Upper lobe of left lung (tissue), 6 donors: ENCODE results near the gene EXD3. TPM values are rescaled to one million over a fixed set of nuclear protein-coding genes. Genes with fewer than 3 reads are reported as not detected.
A peak's percentile ranks its signal among the peaks of the same experiment; 100 is the strongest.

Experiments used
- ATAC-seq, 2 donors: fragments of 200-7000 bp; cut with Tn5 transposase; one replicate each; pipeline ENCODE4 v1.9.1; 2022; ENCODE audit warnings: mild to moderate bottlenecking in 2 of 2, moderate library complexity in 2 of 2; ENCODE audit not compliant: low FRiP score in 2 of 2
- DNase-seq, 2 donors: peaks; one replicate each; pipeline ENCODE4 v3.0.0-alpha.2; 2019 to 2020
- H3K27ac ChIP-seq, 4 donors: fragments of 200-600 bp; sonication (generic); one replicate each; pipeline ENCODE4 v1.5.1; 2016 to 2019
- H3K27me3 ChIP-seq, 4 donors: fragments of 200-600 bp; sonication (generic); one replicate each; pipeline ENCODE4 v1.5.1; 2017 to 2019
- H3K36me3 ChIP-seq, 4 donors: fragments of 200-600 bp; sonication (generic); one replicate each; pipeline ENCODE4 v1.5.1; 2016 to 2019
- H3K4me1 ChIP-seq, 4 donors: fragments of 200-600 bp; sonication (generic); one replicate each; pipeline ENCODE4 v1.5.1; 2018 to 2019
- H3K4me3 ChIP-seq, 4 donors: fragments of 200-600 bp; sonication (generic); one replicate each; pipeline ENCODE4 v1.5.1; 2017 to 2019; ENCODE audit warnings: mild to moderate bottlenecking in 2 of 4, moderate library complexity in 1 of 4
- H3K9me3 ChIP-seq, 4 donors: fragments of 200-600 bp; sonication (generic); one replicate each; pipeline ENCODE4 v1.5.1; 2018 to 2019
- CTCF ChIP-seq, 6 experiments: fragments of 450-650 bp in 4 of 6; fragments of 200-600 bp in 2 of 6; sonication (generic) in 2 of 6; IDR thresholded peaks; one replicate each; pipeline ENCODE4 v1.5.1; 2016 to 2019; ENCODE audit warnings: antibody characterized with exemption in 6 of 6
- EP300 ChIP-seq, 4 donors: sonication (generic); formaldehyde crosslinking; IDR thresholded peaks; one replicate each; pipeline ENCODE4 v1.5.1; 2017; ENCODE audit warnings: antibody characterized with exemption in 4 of 4, control low read depth in 2 of 4
- POLR2A ChIP-seq, 4 donors: fragments of 450-650 bp; IDR thresholded peaks; one replicate each; pipeline ENCODE4 v1.5.1; 2016 to 2017; ENCODE audit warnings: antibody characterized with exemption in 4 of 4, mild to moderate bottlenecking in 2 of 4
- POLR2AphosphoS5 ChIP-seq, 2 donors: sonication (generic); formaldehyde crosslinking; IDR thresholded peaks; one replicate each; pipeline ENCODE4 v1.5.1; 2017; ENCODE audit warnings: antibody characterized with exemption in 2 of 2
- WGBS, 2 donors: methylation state at CpG; one replicate each; pipeline ENCODE4 v1.1.5; 2017 to 2018; 5-methylcytosine and 5-hydroxymethylcytosine counted together
- total RNA-seq, 6 donors: library from RNA; depleted of rRNA in 4 of 6; stranded (reverse); fragments of >200 nt in 4 of 6; gene quantifications; one replicate each; pipeline versions ENCODE4 v1.1.0 to v1.2.1, GENCODE V29; 2016 to 2021
- donor health status: DM: no; HTN: no; CAD: no; lungs with moderate emphysema.
- donor health status: DM: no; HTN: yes; CAD: no; lungs with severe emphysema.

The EXD3 gene
- total RNA-seq, 6 donors from 2014 or later = 12.3 to 118 (median 24.8) TPM

- Histone ChIP-seq H3K4me3 (peak overlapping the region in 3 of 4 donors; percentile 53 to 61 (median 57)), H3K36me3 (no peaks in the 10 kb centered on the region), H3K27me3 (peaks cover 0 to 14% (median 3%) of the 10 kb centered on the region in 4 donors), H3K27ac (peak overlapping the region; percentile 79 to 90 (median 83)), H3K9me3 (no peaks in the 10 kb centered on the region), H3K4me1 (peaks cover 63 to 94% (median 80%) of the 10 kb centered on the region in 4 donors)
- ATAC-seq (peak in 1 of 2 donors; percentile 5), DNase-seq (no peak)
- WGBS, 2 donors = 3 to 23% methylated on average over 9 to 22 of the region's 78 CpGs
- TF ChIP-seq EP300 (IDR thresholded peaks at IDR 0.05) (no peak), POLR2AphosphoS5 (IDR thresholded peaks at IDR 0.05) (no peak), CTCF (IDR thresholded peaks at IDR 0.05) (peak; percentile 45 to 90 (median 75)), POLR2A (IDR thresholded peaks at IDR 0.05) (peak in 1 of 4 donors; percentile 12)
Observed at GRCh38 chr9:137302449-137303150, 120.4 kb downstream of the EXD3 start.

- no peaks in the 10 kb centered on the region for H3K36me3 ChIP-seq
- H3K27ac ChIP-seq = peak within 1 kb of the TSS; percentile 79 to 91 (median 83)
- H3K9me3 ChIP-seq = no peaks in the 10 kb centered on the region
- peak; percentile 89 to 98 for DNase-seq
- peaks cover 62 to 94% (median 80%) of the 10 kb centered on the region in 4 donors for H3K4me1 ChIP-seq
- ATAC-seq = peak; percentile 49 to 72
- TF ChIP-seq POLR2A (IDR thresholded peaks at IDR 0.05) (peak in 3 of 4 donors; percentile 25 to 65 (median 47)), POLR2AphosphoS5 (IDR thresholded peaks at IDR 0.05) (peak; percentile 53 to 91), EP300 (IDR thresholded peaks at IDR 0.05) (no peak), CTCF (IDR thresholded peaks at IDR 0.05) (no peak)
- H3K27me3 ChIP-seq = peaks cover 0 to 14% (median 1%) of the 10 kb centered on the region in 4 donors
- H3K4me3 ChIP-seq = peak within 1 kb of the TSS; percentile 56 to 67 (median 59)
- WGBS, 2 donors = 0% methylated on average over 3 of the region's 60 CpGs; no CpG with 5 or more reads in 1 of the 2 donors
Observed at GRCh38 chr9:137302118-137302448, 120.9 kb downstream of the EXD3 start, which contains the start of gene NRARP. Gene NRARP (minus strand): TSS chr9:137302271. CDS start chr9:137301928, 343 bp downstream.

GRCh38 chr9:137301081-137301947 is 121.6 kb downstream of the EXD3 start:
- H3K36me3 ChIP-seq = no peaks in the 10 kb centered on the region
- TF ChIP-seq CTCF (IDR thresholded peaks at IDR 0.05) (peak in 5 of 6 experiments; percentile 14 to 48 (median 29)), POLR2A (IDR thresholded peaks at IDR 0.05) (no peak), EP300 (IDR thresholded peaks at IDR 0.05) (no peak)
- H3K27me3 ChIP-seq = peaks cover 0 to 17% (median 4%) of the 10 kb centered on the region in 4 donors
- no peaks in the 10 kb centered on the region for H3K9me3 ChIP-seq
- H3K27ac ChIP-seq = peak overlapping the region; percentile 72 to 91 (median 80)
- H3K4me3 ChIP-seq = peak overlapping the region; percentile 56 to 67 (median 59)
- ATAC-seq (no peak), DNase-seq (peak in 1 of 2 donors; percentile 90)
- peaks cover 60 to 92% (median 80%) of the 10 kb centered on the region in 4 donors for H3K4me1 ChIP-seq
- 0 to 1% methylated on average over 4 to 62 of the region's 115 CpGs for WGBS, 2 donors

GRCh38 chr9:137300567-137301080 is 122.3 kb downstream of the EXD3 start:
- no peak for DNase-seq
- peaks cover 57 to 92% (median 79%) of the 10 kb centered on the region in 4 donors for H3K4me1 ChIP-seq
- WGBS, 2 donors = 2 to 3% methylated on average over 25 of the region's 25 CpGs
- no peaks in the 10 kb centered on the region for H3K36me3 ChIP-seq
- peak overlapping the region; percentile 72 to 91 (median 80) for H3K27ac ChIP-seq
- peak overlapping the region; percentile 56 to 67 (median 59) for H3K4me3 ChIP-seq
- ATAC-seq = no peak
- H3K27me3 ChIP-seq = peaks cover 0 to 24% (median 5%) of the 10 kb centered on the region in 4 donors
- TF ChIP-seq POLR2AphosphoS5 (IDR thresholded peaks at IDR 0.05) = no peak
- TF ChIP-seq CTCF (IDR thresholded peaks at IDR 0.05) = no peak
- no peak for TF ChIP-seq POLR2A (IDR thresholded peaks at IDR 0.05)
- no peak for TF ChIP-seq EP300 (IDR thresholded peaks at IDR 0.05)
- no peaks in the 10 kb centered on the region for H3K9me3 ChIP-seq
